RWPE2 (cell line): Measurements from ENCODE around the gene PDPN.
A peak's percentile ranks its signal among the peaks of the same experiment; 100 is the strongest.

ENCODE experiments used
- ATAC-seq: fragments of 200-7000 bp; cut with Tn5 transposase; 3 replicates; pipeline ENCODE4 v1.9.1; 2021; ENCODE audit warnings: low read depth
- DNase-seq: peaks from one replicate; pipeline ENCODE4 v3.0.0-alpha.2; 2020; ENCODE audit warnings: low spot score
- H3K27ac ChIP-seq: fragments of 450-650 bp; 2 replicates; pipeline ENCODE4 v1.5.1; 2017; ENCODE audit warnings: mild to moderate bottlenecking; ENCODE audit not compliant: poor library complexity, severe bottlenecking
- H3K27me3 ChIP-seq: fragments of 250-450 bp; sonication (Bioruptor Pico); 2 replicates; pipeline ENCODE4 v1.5.1; 2021; ENCODE audit warnings: mild to moderate bottlenecking, moderate library complexity; ENCODE audit not compliant: insufficient read depth, poor library complexity, severe bottlenecking
- H3K36me3 ChIP-seq: fragments of 250-450 bp; sonication (Bioruptor Pico); 2 replicates; pipeline ENCODE4 v1.5.1; 2020; ENCODE audit warnings: low read depth, mild to moderate bottlenecking, moderate library complexity
- H3K4me1 ChIP-seq: fragments of 250-450 bp; sonication (Bioruptor Pico); 2 replicates; pipeline ENCODE4 v1.5.1; 2021; ENCODE audit warnings: mild to moderate bottlenecking, moderate library complexity; ENCODE audit not compliant: insufficient read depth, poor library complexity, severe bottlenecking
- H3K4me3 ChIP-seq: fragments of 250-450 bp; sonication (Bioruptor Pico); 2 replicates; pipeline ENCODE4 v1.5.1; 2021; ENCODE audit warnings: mild to moderate bottlenecking, moderate library complexity; ENCODE audit not compliant: severe bottlenecking
- H3K9me3 ChIP-seq: fragments of 250-450 bp; sonication (Bioruptor Pico); 2 replicates; pipeline ENCODE4 v1.5.1; 2021; ENCODE audit warnings: mild to moderate bottlenecking, moderate library complexity; ENCODE audit not compliant: severe bottlenecking
- TF ChIP-seq, protein P1 (sequence below): fragments of 450-650 bp; IDR thresholded peaks from one replicate; pipeline ENCODE4 v1.5.1; 2017; ENCODE audit warnings: mild to moderate bottlenecking, moderate library complexity; ENCODE audit not compliant: poor library complexity, severe bottlenecking

PDPN gene

DNA sequence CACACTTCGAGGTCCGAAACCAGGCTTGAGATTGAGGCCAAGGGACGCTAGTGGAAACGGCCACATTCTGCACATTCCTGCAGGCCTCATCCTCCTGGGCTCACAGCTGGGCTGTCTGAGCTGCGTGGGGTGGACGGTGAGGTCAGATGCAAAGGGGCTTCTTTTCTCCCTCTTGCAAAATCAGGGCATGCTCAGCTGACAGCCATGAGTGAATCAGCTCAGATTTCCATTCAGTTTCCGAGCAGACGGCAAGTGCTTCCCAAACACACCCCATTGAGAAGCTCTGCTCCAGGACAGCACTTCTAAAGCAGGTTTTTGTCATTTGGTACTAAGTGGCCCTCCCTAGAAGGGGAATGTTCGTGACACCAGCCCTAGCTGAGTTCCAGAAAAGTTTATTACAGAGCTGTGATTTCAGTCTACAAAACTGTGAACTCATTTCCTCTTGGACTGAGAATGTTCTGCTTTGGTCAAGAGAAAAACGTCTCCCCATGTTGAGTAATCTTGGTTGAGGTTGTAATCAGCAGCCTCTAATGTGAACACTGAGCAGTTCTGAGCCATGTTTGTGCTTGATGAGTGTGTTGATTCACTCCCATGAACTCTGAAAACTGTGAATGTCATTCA, 10.0 kb downstream of the PDPN start:
- ATAC-seq, result peak; percentile 85
- Histone ChIP-seq H3K27ac (peak overlapping the region; percentile 95), H3K4me3 (no peak overlapping the region)

DNA sequence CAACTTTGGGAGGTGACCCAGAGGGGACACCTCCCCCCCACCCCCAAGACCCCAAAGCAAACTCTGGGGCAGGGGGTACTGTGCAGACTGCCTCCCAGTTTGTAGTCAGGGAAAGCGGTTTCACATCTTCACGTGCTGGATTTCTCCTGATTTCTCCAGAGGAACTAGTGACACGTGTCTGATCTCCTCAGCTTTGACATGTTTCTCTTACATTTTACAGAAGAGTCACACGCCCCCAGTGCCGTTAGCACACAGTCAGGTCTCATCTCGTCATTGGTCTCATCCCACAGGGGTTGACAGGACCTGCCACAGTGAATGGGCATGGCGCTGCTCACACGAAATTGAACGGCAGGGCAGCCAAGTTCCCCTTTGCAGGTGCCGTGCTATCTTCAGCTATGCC, 11.8 kb downstream of the PDPN start:
- H3K27me3 ChIP-seq, result no peaks in the 10 kb centered on the region
- no peak overlapping the region for H3K4me3 ChIP-seq
- no peak for ATAC-seq
- peaks cover 39% of the 10 kb centered on the region for H3K4me1 ChIP-seq
- peaks cover 13% of the 10 kb centered on the region for H3K36me3 ChIP-seq
- TF ChIP-seq, protein P1, sequence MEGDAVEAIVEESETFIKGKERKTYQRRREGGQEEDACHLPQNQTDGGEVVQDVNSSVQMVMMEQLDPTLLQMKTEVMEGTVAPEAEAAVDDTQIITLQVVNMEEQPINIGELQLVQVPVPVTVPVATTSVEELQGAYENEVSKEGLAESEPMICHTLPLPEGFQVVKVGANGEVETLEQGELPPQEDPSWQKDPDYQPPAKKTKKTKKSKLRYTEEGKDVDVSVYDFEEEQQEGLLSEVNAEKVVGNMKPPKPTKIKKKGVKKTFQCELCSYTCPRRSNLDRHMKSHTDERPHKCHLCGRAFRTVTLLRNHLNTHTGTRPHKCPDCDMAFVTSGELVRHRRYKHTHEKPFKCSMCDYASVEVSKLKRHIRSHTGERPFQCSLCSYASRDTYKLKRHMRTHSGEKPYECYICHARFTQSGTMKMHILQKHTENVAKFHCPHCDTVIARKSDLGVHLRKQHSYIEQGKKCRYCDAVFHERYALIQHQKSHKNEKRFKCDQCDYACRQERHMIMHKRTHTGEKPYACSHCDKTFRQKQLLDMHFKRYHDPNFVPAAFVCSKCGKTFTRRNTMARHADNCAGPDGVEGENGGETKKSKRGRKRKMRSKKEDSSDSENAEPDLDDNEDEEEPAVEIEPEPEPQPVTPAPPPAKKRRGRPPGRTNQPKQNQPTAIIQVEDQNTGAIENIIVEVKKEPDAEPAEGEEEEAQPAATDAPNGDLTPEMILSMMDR, result no peak
- H3K9me3 ChIP-seq, result no peaks in the 10 kb centered on the region
- no peak for DNase-seq
- no peak overlapping the region for H3K27ac ChIP-seq

More for the DNA sequence above, 10.0 kb downstream of the PDPN start:
- no peaks in the 10 kb centered on the region for H3K9me3 ChIP-seq
- peaks cover 13% of the 10 kb centered on the region for H3K36me3 ChIP-seq
- H3K4me1 ChIP-seq, result peaks cover 41% of the 10 kb centered on the region
- H3K27me3 ChIP-seq, result no peaks in the 10 kb centered on the region
- DNase-seq, result no peak
- TF ChIP-seq, protein P1, result no peak

DNA sequence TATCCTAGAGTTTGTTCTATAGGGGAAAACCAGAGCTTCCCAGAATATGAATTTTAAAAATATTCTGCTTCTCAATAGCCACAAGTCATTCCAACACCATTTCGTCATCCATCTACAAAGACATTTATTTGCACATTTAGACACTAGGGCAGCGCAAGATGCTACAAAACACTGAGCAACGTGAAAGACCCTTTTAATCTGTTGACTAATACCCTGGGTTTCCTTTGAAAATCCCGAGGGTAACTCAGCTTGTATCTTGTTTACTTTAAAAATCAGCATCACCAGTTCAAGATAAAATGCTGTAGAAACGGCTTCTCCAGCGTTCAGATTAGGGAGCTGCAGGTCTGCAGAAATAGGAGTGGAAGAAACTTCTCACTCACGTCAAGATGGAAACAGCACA, 13.5 kb downstream of the PDPN start:
- H3K27ac ChIP-seq, result no peak overlapping the region
- TF ChIP-seq, protein P1, result no peak
- H3K4me1 ChIP-seq, result peaks cover 38% of the 10 kb centered on the region
- H3K9me3 ChIP-seq, result no peaks in the 10 kb centered on the region
- DNase-seq (no peak), ATAC-seq (no peak)
- H3K36me3 ChIP-seq, result peaks cover under 1% of the 10 kb centered on the region
- H3K4me3 ChIP-seq, result no peak overlapping the region
- H3K27me3 ChIP-seq, result no peaks in the 10 kb centered on the region

DNA sequence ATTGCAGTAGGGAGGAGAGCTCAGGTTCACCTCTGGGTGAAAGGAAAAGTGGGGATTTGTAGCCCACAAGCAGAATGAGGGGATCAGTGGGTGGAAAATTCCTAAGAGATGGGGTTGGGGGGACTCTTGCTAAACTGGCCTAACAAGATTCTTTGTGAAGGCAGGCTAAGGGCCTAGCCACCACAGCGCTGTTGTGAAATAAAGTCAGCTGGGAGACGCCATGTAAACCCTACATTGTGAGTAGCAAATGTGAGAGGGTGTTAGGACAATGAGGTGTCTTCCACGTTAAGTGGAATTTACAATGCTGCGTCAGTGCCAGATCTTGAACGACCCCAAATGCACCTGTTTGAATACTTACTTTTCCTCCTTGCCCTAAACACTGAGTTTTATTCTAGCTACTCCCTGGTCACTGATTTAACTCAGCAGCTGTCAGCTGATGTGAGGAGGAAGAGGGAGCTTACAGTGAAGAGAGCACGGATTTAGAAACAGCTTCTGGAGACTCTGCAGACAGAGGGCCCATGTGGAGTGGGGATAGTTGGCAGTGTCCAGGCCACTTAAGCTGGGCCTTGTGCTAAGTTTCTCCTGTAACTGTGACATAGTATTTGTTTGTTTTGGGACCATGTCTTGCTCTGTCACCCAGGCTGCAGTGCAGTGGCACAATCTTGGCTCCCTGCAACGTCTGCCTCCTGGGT, 17.3 kb downstream of the PDPN start:
- H3K4me1 ChIP-seq, result peaks cover 26% of the 10 kb centered on the region
- no peaks in the 10 kb centered on the region for H3K36me3 ChIP-seq
- no peaks in the 10 kb centered on the region for H3K9me3 ChIP-seq
- TF ChIP-seq, protein P1, result no peak
- no peak for ATAC-seq
- no peaks in the 10 kb centered on the region for H3K27me3 ChIP-seq
- DNase-seq, result no peak
- no peak overlapping the region for H3K4me3 ChIP-seq
- peak overlapping the region; percentile 52 for H3K27ac ChIP-seq

DNA sequence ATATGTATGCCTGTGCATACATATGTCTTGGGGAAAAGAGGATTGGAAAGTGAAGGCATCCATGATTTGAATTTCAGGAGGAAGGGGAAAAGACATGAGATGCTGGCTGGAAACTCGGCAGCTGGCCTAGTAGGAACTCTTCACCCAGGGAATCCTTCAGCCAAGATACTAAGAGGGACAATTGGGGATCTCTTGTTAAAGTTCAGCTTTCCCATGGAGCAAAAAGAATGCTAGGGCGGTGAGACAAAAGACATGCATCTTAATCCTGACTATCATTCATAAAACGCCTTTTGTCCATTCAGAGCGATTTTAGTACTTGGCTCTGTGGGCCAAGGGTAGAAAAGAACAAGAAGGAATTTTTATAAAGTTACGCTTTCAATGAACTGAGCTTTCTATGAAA, 20.5 kb downstream of the PDPN start:
- H3K9me3 ChIP-seq, result no peaks in the 10 kb centered on the region
- DNase-seq (no peak), ATAC-seq (no peak)
- no peak overlapping the region for H3K4me3 ChIP-seq
- H3K27ac ChIP-seq, result peak overlapping the region; percentile 25
- TF ChIP-seq, protein P1, result no peak
- no peaks in the 10 kb centered on the region for H3K27me3 ChIP-seq
- H3K36me3 ChIP-seq, result peaks cover 17% of the 10 kb centered on the region
- H3K4me1 ChIP-seq, result peaks cover 24% of the 10 kb centered on the region
